Measurements from ENCODE around the gene CEP162. TPM values are rescaled to one million over a fixed set of nuclear protein-coding genes. Genes with fewer than 3 reads are reported as not detected.
A peak's percentile ranks its signal among the peaks of the same experiment; 100 is the strongest.

The CEP162 gene
- total and polyA plus RNA-seq, 2 of the 8 experiments (the other 6 are each of a cell fraction or from before 2014, with no cell fraction given): 1.3 to 10.6 TPM

DNA sequence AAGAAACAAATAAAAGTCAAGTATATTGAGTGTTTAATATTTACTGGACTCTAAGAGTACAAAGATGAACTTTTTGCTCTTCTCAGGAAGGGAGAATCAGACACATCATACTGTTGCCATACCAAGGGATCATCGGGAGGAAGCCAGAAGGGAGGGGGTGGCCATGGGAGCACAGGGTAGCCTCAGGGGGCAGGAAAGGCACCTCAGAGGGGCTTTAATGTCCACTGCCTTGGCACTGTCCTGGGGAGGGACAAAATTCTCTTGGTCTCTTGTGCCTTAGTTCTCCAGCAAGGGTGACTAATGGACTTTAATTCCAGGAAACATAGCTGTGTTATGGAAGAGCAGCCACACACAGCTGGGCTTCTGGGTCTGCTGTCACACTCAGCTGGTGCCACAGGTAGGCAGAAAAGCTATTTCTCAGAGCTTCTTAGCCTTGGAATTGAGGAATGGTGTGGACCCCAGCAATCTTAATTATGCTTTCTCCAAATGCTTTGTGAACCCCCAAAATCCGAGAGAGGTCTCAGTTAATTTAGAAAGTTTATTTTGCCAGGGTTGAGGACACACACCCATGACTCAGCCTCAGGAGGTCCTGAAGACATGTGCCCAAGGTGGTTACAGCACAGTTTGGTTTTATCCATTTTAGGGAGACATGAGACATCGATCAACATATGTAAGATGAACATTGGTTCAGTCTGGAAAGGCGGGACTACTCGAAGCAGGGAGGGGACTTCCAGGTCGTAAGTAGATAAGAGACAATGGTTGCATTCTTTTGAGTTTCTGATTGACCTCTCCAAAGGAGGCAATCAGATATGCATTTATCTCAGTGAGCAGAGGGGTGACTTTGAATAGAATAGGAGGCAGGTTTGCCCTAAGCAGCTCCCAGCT lies 140.7 kb downstream of the CEP162 start:
- Histone ChIP-seq H3K36me3 (ENCODE audit: control insufficient read depth in 2 of 4, insufficient read depth in 4 of 4, low read length in 3 of 4) (no peaks in the 10 kb centered on the region), H3K4me2 (ENCODE audit: insufficient read depth in 1 of 2, low read depth in 2 of 2, low read length in 2 of 2) (no peak overlapping the region), H3K27me3 (replicated peaks in 1 of 4; ENCODE audit: control insufficient read depth in 3 of 4, extremely low read depth in 1 of 4, insufficient read depth in 3 of 4, low read length in 3 of 4) (no peaks in the 10 kb centered on the region), H4K5ac (ENCODE audit: insufficient read length, low read depth, low read length) (no peak overlapping the region), H3K23me2 (ENCODE audit: low read depth, low read length) (peaks cover 3% of the 10 kb centered on the region; the same call in 1 of the 2 replicates), H3K27ac (ENCODE audit: low read depth, low read length) (no peak overlapping the region), H2AFZ (ENCODE audit: low read length) (no peak overlapping the region), H3K18ac (ENCODE audit: extremely low read depth, low read length) (0 out of 2 replicates have a peak overlapping the region, but pooled peaks have one; percentile 49), H3K9ac (replicated peaks in 1 of 4; ENCODE audit: extremely low read depth in 1 of 4, low read depth in 3 of 4, low read length in 3 of 4) (no peak overlapping the region), H3K14ac (ENCODE audit: insufficient read length) (no peak overlapping the region), H4K20me1 (replicated peaks in 1 of 2; ENCODE audit: control insufficient read depth in 1 of 2, insufficient read depth in 2 of 2, low read length in 2 of 2) (no peaks in the 10 kb centered on the region), H4K91ac (replicated peaks; ENCODE audit: insufficient read length, low read length) (no peak overlapping the region), H2AK5ac (ENCODE audit: low read depth, low read length) (peak overlapping the region; percentile 47; the same call in 1 of the 2 replicates), H3K9me3 (ENCODE audit: insufficient read depth in 2 of 2, low read depth in 1 of 2, low read length in 1 of 2) (no peaks in the 10 kb centered on the region), H4K8ac (ENCODE audit: extremely low read depth, insufficient read depth, low read length) (no peak overlapping the region; the same call in 1 of the 2 replicates), H3K4me1 (replicated peaks in 1 of 4; ENCODE audit: control insufficient read depth in 3 of 4, insufficient read depth in 4 of 4, low read length in 3 of 4) (peaks cover 4 to 26% (median 9%) of the 10 kb centered on the region in 4 experiments; a peak in 6 of 7 replicates), H2BK20ac (ENCODE audit: low read length) (no peak overlapping the region; the same call in 1 of the 2 replicates), H2BK5ac (ENCODE audit: low read depth, low read length) (no peak overlapping the region), H2BK120ac (replicated peaks; ENCODE audit: low read depth, low read length) (no peak overlapping the region), H3K4me3 (ENCODE audit: extremely low read depth in 1 of 4, insufficient read depth in 2 of 4, low read depth in 3 of 4, low read length in 4 of 4) (no peak overlapping the region), H3K4ac (replicated peaks; ENCODE audit: insufficient read length, low read depth, low read length) (no peak overlapping the region), H2BK12ac (ENCODE audit: low read depth, low read length) (peak overlapping the region; percentile 75; the same call in 1 of the 2 replicates), H2BK15ac (ENCODE audit: low read length) (no peak overlapping the region), H3K23ac (ENCODE audit: insufficient read length) (no peak overlapping the region), H3K79me2 (ENCODE audit: control insufficient read depth in 1 of 2, insufficient read depth in 2 of 2, low read length in 2 of 2) (no peaks in the 10 kb centered on the region), H3K56ac (replicated peaks; ENCODE audit: insufficient read length, low read depth, low read length) (no peak overlapping the region), H3K79me1 (ENCODE audit: low read depth, low read length) (no peaks in the 10 kb centered on the region)
- peak; percentile 62 for FAIRE-seq
- ChIA-PET POLR2A (ENCODE audit: partially characterized antibody) (interaction anchor here (1.4 kb wide), 1 partner anchor 52 kb away, joined by 3 read pairs; no protein-coding TSS in a partner anchor), CTCF (ENCODE audit: partially characterized antibody) (interaction anchor here (1.6 kb wide), 1 partner anchor 16 kb away, joined by 3 read pairs; no protein-coding TSS in a partner anchor)
- DNase-seq (ENCODE audit: low read depth in 1 of 2, low spot score in 2 of 2): no peak
- 69% methylated on average over 6 of the region's 6 CpGs; no CpG with 5 or more reads in 1 of the 2 experiments for WGBS, 2 experiments (ENCODE audit: extremely low coverage in 1 of 2, insufficient coverage in 1 of 2, insufficient read length in 1 of 2, insufficient replicate concordance in 2 of 2, low coverage in 1 of 2, low lambda C conversion rate in 2 of 2, missing lambda C conversion rate in 1 of 2)
- no peak for TF ChIP-seq TBP (IDR thresholded peaks at IDR 0.05; ENCODE audit: low read depth, low read length)
- no peak for TF ChIP-seq SP1 (IDR thresholded peaks at IDR 0.05; ENCODE audit: low read depth, low read length)
- TF ChIP-seq MAFK (IDR thresholded peaks at IDR 0.05; ENCODE audit: low read depth, low read length): no peak
- TF ChIP-seq CHD1 (IDR thresholded peaks at IDR 0.05; ENCODE audit: low read depth, low read length): no peak
- no peak for TF ChIP-seq CBX8 (IDR thresholded peaks at IDR 0.05; ENCODE audit: borderline replicate concordance, low read depth, low read length)
- no peak for TF ChIP-seq JUND (IDR thresholded peaks at IDR 0.05; ENCODE audit: low read length)
- no peak for TF ChIP-seq CTCF (IDR thresholded peaks at IDR 0.05; ENCODE audit: control extremely low read depth in 1 of 3, insufficient read depth in 1 of 3, low read depth in 1 of 3, low read length in 3 of 3)
- TF ChIP-seq POLR2A (IDR thresholded peaks at IDR 0.05; ENCODE audit: control extremely low read depth in 1 of 2, low read depth in 2 of 2, low read length in 2 of 2): no peak

Measured in H1 (cell line).